Hepatocyte (in vitro differentiated cells): Measurements from ENCODE around the gene GLCE.

Experiments used
- EZH2phosphoT487 ChIP-seq: fragments of 200-600 bp; sonication (generic); IDR thresholded peaks from one replicate; pipeline ENCODE4 v1.6.1; 2018; ENCODE audit warnings: antibody characterized with exemption, mild to moderate bottlenecking, low read depth, moderate library complexity; ENCODE audit not compliant: unreplicated experiment, severe bottlenecking
- TF ChIP-seq, protein P1 (sequence below): fragments of 200-600 bp; sonication (generic); IDR thresholded peaks from 2 replicates; pipeline ENCODE4 v1.5.1; 2016; ENCODE audit warnings: antibody characterized with exemption, mild to moderate bottlenecking; ENCODE audit not compliant: poor library complexity

GRCh38 chr15:69141833-69142232, 18.6 kb upstream of the GLCE start:
- TF ChIP-seq, protein P1, sequence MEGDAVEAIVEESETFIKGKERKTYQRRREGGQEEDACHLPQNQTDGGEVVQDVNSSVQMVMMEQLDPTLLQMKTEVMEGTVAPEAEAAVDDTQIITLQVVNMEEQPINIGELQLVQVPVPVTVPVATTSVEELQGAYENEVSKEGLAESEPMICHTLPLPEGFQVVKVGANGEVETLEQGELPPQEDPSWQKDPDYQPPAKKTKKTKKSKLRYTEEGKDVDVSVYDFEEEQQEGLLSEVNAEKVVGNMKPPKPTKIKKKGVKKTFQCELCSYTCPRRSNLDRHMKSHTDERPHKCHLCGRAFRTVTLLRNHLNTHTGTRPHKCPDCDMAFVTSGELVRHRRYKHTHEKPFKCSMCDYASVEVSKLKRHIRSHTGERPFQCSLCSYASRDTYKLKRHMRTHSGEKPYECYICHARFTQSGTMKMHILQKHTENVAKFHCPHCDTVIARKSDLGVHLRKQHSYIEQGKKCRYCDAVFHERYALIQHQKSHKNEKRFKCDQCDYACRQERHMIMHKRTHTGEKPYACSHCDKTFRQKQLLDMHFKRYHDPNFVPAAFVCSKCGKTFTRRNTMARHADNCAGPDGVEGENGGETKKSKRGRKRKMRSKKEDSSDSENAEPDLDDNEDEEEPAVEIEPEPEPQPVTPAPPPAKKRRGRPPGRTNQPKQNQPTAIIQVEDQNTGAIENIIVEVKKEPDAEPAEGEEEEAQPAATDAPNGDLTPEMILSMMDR: no peak
- TF ChIP-seq EZH2phosphoT487: no peak
